HepG2 (cell line): Measurements from ENCODE around the gene SHC1. TPM values are rescaled to one million over a fixed set of nuclear protein-coding genes. Genes with fewer than 3 reads are reported as not detected.
A peak's percentile ranks its signal among the peaks of the same experiment; 100 is the strongest.

Experiments used
- ATAC-seq: fragments of 200-7000 bp; cut with Tn5 transposase; 3 replicates; pipeline ENCODE4 v1.9.1; 2020; ENCODE audit warnings: mild to moderate bottlenecking, moderate library complexity
- BruUV-seq: library from RNA; stranded (reverse); fragments of 400-500 nt; replicated peaks from 2 replicates; lab custom pipeline; 2021; lab: Mats Ljungman, UMichigan
- CTCF ChIA-PET: fragments of 300-600 bp; formaldehyde crosslinking; extraction: SDS; loops from one replicate; lab custom pipeline; 2021; ENCODE audit warnings: low total read pairs, inconsistent platforms, low intra/inter-chr PET ratio; lab: Yijun Ruan, JAX
- POLR2A ChIA-PET: fragments of 350-600 bp; sonication (Branson Sonifier 250); formaldehyde crosslinking; loops from one replicate; lab custom pipeline; 2020; ENCODE audit warnings: antibody characterized with exemption, inconsistent platforms; lab: Yijun Ruan, JAX
- DNase-seq: peaks from one replicate; pipeline ENCODE4 v3.0.0-alpha.2; 2015; ENCODE audit warnings: low spot score
- FAIRE-seq: peaks from 3 replicates; lab custom pipeline; 2011; peaks lifted over from hg19 to GRCh38; lab: Jason Lieb, UNC
- H2AFZ ChIP-seq: one replicate; pipeline ENCODE4 v1.6.1; 2011; ENCODE audit warnings: low read length, inconsistent platforms
- H3K27ac ChIP-seq: fragments of 300-600 bp; 3 replicates; pipeline ENCODE4 v1.8.0; 2011; ENCODE audit warnings: mixed run types, mild to moderate bottlenecking, mixed read lengths, low read length, inconsistent platforms; ENCODE audit not compliant: insufficient read depth; ENCODE audit errors: extremely low read length
- H3K27me3 ChIP-seq, 2 experiments: fragments of 200-600 bp in 1 of 2; 2 replicates in 1 of 2; 3 replicates in 1 of 2; pipeline versions ENCODE4 v1.6.0 to v1.8.0; 2011; ENCODE audit warnings: low read length in 2 of 2, mild to moderate bottlenecking in 2 of 2, moderate library complexity in 2 of 2, inconsistent platforms in 1 of 2; ENCODE audit not compliant: insufficient read depth in 2 of 2, control insufficient read depth in 1 of 2
- H3K36me3 ChIP-seq, 2 experiments: fragments of 200-600 bp in 1 of 2; replicated peaks in 1 of 2; 2 replicates in 1 of 2; 3 replicates in 1 of 2; pipeline versions ENCODE4 v1.5.1 to v1.8.0; 2011; ENCODE audit warnings: low read length in 2 of 2, inconsistent platforms in 1 of 2; ENCODE audit not compliant: insufficient read depth in 2 of 2, control insufficient read depth in 1 of 2
- H3K4me1 ChIP-seq: 2 replicates; pipeline ENCODE4 v1.5.1; 2012; ENCODE audit warnings: low read length, inconsistent platforms; ENCODE audit not compliant: insufficient read depth
- H3K4me2 ChIP-seq: 2 replicates; pipeline ENCODE4 v1.6.0; 2011; ENCODE audit warnings: low read depth, low read length, inconsistent platforms
- H3K4me3 ChIP-seq, 3 experiments: fragments of 200-600 bp in 1 of 3; sonication (generic), shearing (Covaris generic) in 1 of 3; replicated peaks in 1 of 3; 2 replicates each; pipeline ENCODE4 v1.5.1; 2011 to 2016; ENCODE audit warnings: low read length in 3 of 3, inconsistent platforms in 2 of 3, low read depth in 2 of 3, mild to moderate bottlenecking in 2 of 3, control low read depth in 1 of 3, mixed read lengths in 1 of 3; ENCODE audit not compliant: insufficient read depth in 1 of 3
- H3K79me2 ChIP-seq: one replicate; pipeline ENCODE4 v1.6.1; 2011; ENCODE audit warnings: low read length, inconsistent platforms; ENCODE audit not compliant: insufficient read depth
- H3K9ac ChIP-seq: 2 replicates; pipeline ENCODE4 v1.6.0; 2011; ENCODE audit warnings: mild to moderate bottlenecking, low read depth, low read length, inconsistent platforms; ENCODE audit not compliant: insufficient read depth
- H3K9me3 ChIP-seq: 2 replicates; pipeline ENCODE4 v1.5.1; 2012; ENCODE audit warnings: mild to moderate bottlenecking, low read length
- H4K20me1 ChIP-seq: 2 replicates; pipeline ENCODE4 v1.6.0; 2011; ENCODE audit warnings: inconsistent platforms, mild to moderate bottlenecking, low read length, moderate library complexity; ENCODE audit not compliant: insufficient read depth
- ATF7 ChIP-seq, 2 experiments: fragments of 450-650 bp in 1 of 2; sonication (generic) in 1 of 2; formaldehyde crosslinking in 1 of 2; IDR thresholded peaks; 2 replicates each; pipeline versions ENCODE4 v1.4.0 to v1.6.1; 2016 to 2020; ENCODE audit warnings: antibody characterized with exemption in 1 of 2, mild to moderate bottlenecking in 1 of 2, missing genetic modification reagents in 1 of 2
- CBX2 ChIP-seq, 2 experiments: fragments of 200-600 bp in 1 of 2; sonication (generic); formaldehyde crosslinking in 1 of 2; IDR thresholded peaks; 2 replicates each; pipeline versions ENCODE4 v1.7.0 to v1.8.1; 2018 to 2022; ENCODE audit warnings: low read depth in 2 of 2, low read length in 1 of 2, mild to moderate bottlenecking in 1 of 2, missing genetic modification reagents in 1 of 2
- DPF2 ChIP-seq: sonication (generic); formaldehyde crosslinking; IDR thresholded peaks from 2 replicates; pipeline ENCODE4 v1.4.0; 2020; ENCODE audit warnings: mild to moderate bottlenecking, low read depth, missing genetic modification reagents, borderline replicate concordance
- GLI4 ChIP-seq: sonication (generic); formaldehyde crosslinking; IDR thresholded peaks from 2 replicates; pipeline ENCODE4 v1.5.1; 2020; ENCODE audit warnings: missing genetic modification reagents, mild to moderate bottlenecking, moderate library complexity, borderline replicate concordance
- NFYB ChIP-seq: sonication (generic); formaldehyde crosslinking; IDR thresholded peaks from 2 replicates; pipeline ENCODE4 v1.4.0; 2020; ENCODE audit warnings: missing genetic modification reagents
- POLR2G ChIP-seq: fragments of 200-400 bp; formaldehyde crosslinking; IDR thresholded peaks from 2 replicates; pipeline ENCODE4 v1.6.1; 2018; ENCODE audit warnings: mild to moderate bottlenecking, low read depth, low read length, moderate library complexity
- PPARG ChIP-seq: conservative IDR thresholded peaks from 2 replicates; pipeline ENCODE4 v1.6.1; 2016; ENCODE audit warnings: missing biosample characterization, missing genetic modification reagents
- TBX3 ChIP-seq: fragments of 450-650 bp; IDR thresholded peaks from 2 replicates; pipeline ENCODE4 v1.6.1; 2017; ENCODE audit warnings: antibody characterized with exemption, mild to moderate bottlenecking, inconsistent platforms, borderline replicate concordance
- ZFP62 ChIP-seq: sonication (generic); formaldehyde crosslinking; IDR thresholded peaks from 2 replicates; pipeline ENCODE4 v1.4.0; 2020; ENCODE audit warnings: missing genetic modification reagents
- ZNF550 ChIP-seq: sonication (generic); formaldehyde crosslinking; IDR thresholded peaks from 2 replicates; pipeline ENCODE4 v1.4.0; 2020; ENCODE audit warnings: mild to moderate bottlenecking, missing genetic modification reagents, borderline replicate concordance
- ZNF75D ChIP-seq: sonication (generic); formaldehyde crosslinking; IDR thresholded peaks from 2 replicates; pipeline ENCODE4 v1.8.1; 2023; ENCODE audit warnings: missing genetic modification reagents, mild to moderate bottlenecking, borderline replicate concordance
- WGBS: methylation state at CpG from one replicate; pipeline ENCODE4 v1.1.6; 2017; ENCODE audit warnings: low lambda C conversion rate; 5-methylcytosine and 5-hydroxymethylcytosine counted together
- in situ Hi-C: cut with HindIII; loops from 2 replicates; pipeline ENCODE4 v1.10.0; 2017; ENCODE audit warnings: low pct_unique_long_range_greater_than_20kb; ENCODE audit not compliant: extremely low pct_ligation_motif_present
- intact Hi-C: fragments of 100-400 bp; cut with micrococcal nuclease; formaldehyde crosslinking; loops from one replicate; pipeline ENCODE4 v1.10.0; 2022; ENCODE audit not compliant: unreplicated experiment
- polyA plus RNA-seq, 8 experiments: library from polyadenylated mRNA; depleted of rRNA in 3 of 8; stranded (reverse) in 7 of 8; unstranded in 1 of 8; fragments of >200 nt; fragmentation: Illumina TruSeq in 4 of 8; extraction: Trizol in 4 of 8; gene quantifications; 2 replicates each; pipeline versions ENCODE4 v1.2.1 to v1.2.3, GENCODE V29; 2011 to 2016; ENCODE audit warnings: low read depth in 4 of 8, missing spikeins in 1 of 8, mixed read lengths in 1 of 8; ENCODE audit not compliant: insufficient read depth in 1 of 8
- total RNA-seq, 5 experiments: library from RNA; depleted of rRNA; stranded (reverse); fragments of >200 nt; fragmentation: Illumina TruSeq; extraction: Trizol; gene quantifications; 2 replicates each; pipeline ENCODE4 v1.2.3, GENCODE V29; 2016; ENCODE audit warnings: low read depth in 1 of 5
- TF ChIP-seq, protein P1 (sequence below): sonication (generic); formaldehyde crosslinking; conservative IDR thresholded peaks from 2 replicates; pipeline ENCODE4 v1.8.0; 2022; ENCODE audit warnings: low read depth, missing genetic modification reagents
- TF ChIP-seq, protein P2 (sequence below): sonication (generic); formaldehyde crosslinking; IDR thresholded peaks from 2 replicates; pipeline ENCODE4 v1.4.0; 2020; ENCODE audit warnings: missing genetic modification reagents, mild to moderate bottlenecking, borderline replicate concordance

Gene SHC1
- total and polyA plus RNA-seq, 2 of the 13 experiments (the other 11 are each of a cell fraction or from before 2014, with no cell fraction given) = 52.0 to 137 TPM

DNA sequence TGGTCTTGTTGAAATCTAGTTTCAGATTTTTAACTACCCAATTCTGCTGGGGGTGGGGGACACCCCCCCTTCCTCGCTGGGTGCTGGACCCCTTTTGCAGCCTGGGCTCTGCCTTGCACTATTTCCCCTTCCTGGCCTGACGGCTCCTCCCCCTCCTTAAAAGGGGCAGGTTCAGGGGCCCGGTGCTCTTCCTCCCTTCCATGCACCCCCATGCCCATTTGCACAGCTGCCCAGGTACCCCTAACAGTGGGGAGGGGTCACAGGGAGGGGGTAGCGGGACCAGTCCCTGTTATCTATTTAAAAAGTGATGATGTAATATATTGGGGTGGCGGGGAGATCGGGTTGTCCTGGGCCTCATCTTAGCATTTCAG, 47.4 kb upstream of the SHC1 start:
- TF ChIP-seq, protein P1, sequence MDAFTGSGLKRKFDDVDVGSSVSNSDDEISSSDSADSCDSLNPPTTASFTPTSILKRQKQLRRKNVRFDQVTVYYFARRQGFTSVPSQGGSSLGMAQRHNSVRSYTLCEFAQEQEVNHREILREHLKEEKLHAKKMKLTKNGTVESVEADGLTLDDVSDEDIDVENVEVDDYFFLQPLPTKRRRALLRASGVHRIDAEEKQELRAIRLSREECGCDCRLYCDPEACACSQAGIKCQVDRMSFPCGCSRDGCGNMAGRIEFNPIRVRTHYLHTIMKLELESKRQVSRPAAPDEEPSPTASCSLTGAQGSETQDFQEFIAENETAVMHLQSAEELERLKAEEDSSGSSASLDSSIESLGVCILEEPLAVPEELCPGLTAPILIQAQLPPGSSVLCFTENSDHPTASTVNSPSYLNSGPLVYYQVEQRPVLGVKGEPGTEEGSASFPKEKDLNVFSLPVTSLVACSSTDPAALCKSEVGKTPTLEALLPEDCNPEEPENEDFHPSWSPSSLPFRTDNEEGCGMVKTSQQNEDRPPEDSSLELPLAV (CRISPR knock-in tag) = no peak
- TF ChIP-seq TBX3 = no peak
- TF ChIP-seq CBX2 (IDR thresholded peaks at IDR 0.05; ENCODE audit: low read depth, low read length) = no peak
- TF ChIP-seq CBX2 (CRISPR knock-in tag; IDR thresholded peaks at IDR 0.05; ENCODE audit: low read depth) = no peak
- no peak for TF ChIP-seq POLR2G
- TF ChIP-seq NFYB (CRISPR knock-in tag) = no peak
- TF ChIP-seq ZFP62 (CRISPR knock-in tag) = no peak
- no peak for TF ChIP-seq GLI4 (CRISPR knock-in tag)
- TF ChIP-seq PPARG (CRISPR knock-in tag) = no peak
- TF ChIP-seq DPF2 = no peak
- 0 out of 2 replicates have a peak, but pooled peaks have one; percentile 24 for TF ChIP-seq ATF7 (IDR thresholded peaks at IDR 0.05)
- TF ChIP-seq ATF7 (CRISPR knock-in tag; IDR thresholded peaks at IDR 0.05) = no peak
- no peak for TF ChIP-seq ZNF75D
- 0 out of 2 replicates have a peak, but pooled peaks have one; percentile 0 for TF ChIP-seq ZNF550 (CRISPR knock-in tag)
- TF ChIP-seq, protein P2, sequence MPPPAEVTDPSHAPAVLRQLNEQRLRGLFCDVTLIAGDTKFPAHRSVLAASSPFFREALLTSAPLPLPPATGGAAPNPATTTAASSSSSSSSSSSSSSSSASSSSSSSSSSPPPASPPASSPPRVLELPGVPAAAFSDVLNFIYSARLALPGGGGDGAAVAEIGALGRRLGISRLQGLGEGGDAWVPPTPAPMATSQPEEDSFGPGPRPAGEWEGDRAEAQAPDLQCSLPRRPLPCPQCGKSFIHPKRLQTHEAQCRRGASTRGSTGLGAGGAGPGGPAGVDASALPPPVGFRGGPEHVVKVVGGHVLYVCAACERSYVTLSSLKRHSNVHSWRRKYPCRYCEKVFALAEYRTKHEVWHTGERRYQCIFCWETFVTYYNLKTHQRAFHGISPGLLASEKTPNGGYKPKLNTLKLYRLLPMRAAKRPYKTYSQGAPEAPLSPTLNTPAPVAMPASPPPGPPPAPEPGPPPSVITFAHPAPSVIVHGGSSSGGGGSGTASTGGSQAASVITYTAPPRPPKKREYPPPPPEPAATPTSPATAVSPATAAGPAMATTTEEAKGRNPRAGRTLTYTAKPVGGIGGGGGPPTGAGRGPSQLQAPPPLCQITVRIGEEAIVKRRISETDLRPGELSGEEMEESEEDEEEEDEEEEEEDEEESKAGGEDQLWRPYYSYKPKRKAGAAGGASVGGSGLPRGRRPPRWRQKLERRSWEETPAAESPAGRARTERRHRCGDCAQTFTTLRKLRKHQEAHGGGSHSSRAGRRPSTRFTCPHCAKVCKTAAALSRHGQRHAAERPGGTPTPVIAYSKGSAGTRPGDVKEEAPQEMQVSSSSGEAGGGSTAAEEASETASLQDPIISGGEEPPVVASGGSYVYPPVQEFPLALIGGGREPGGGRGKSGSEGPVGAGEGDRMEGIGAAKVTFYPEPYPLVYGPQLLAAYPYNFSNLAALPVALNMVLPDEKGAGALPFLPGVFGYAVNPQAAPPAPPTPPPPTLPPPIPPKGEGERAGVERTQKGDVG (CRISPR knock-in tag) = 0 out of 2 replicates have a peak, but pooled peaks have one; percentile 4
- H3K9ac ChIP-seq = peak overlapping the region; percentile 32; the same call in 1 of the 2 replicates
- peak overlapping the region; percentile 79 for H3K4me2 ChIP-seq
- H3K27ac ChIP-seq = peak overlapping the region; percentile 74
- BruUV-seq = no TSS peak
- in situ Hi-C loops = no loop called here
- DNase-seq = no peak
- FAIRE-seq = no peak
- intact Hi-C loops = loop anchor here (1.0 kb wide), 3 partner anchors 17 to 112 kb away; partner anchors contain the start of gene SHC1
- peaks cover 43% of the 10 kb centered on the region for H3K4me1 ChIP-seq
- 83% methylated on average over 6 of the region's 6 CpGs for WGBS
- H3K27me3 ChIP-seq = no peaks in the 10 kb centered on the region
- H3K9me3 ChIP-seq = no peaks in the 10 kb centered on the region
- H2AFZ ChIP-seq = no peak overlapping the region
- H3K79me2 ChIP-seq = no peaks in the 10 kb centered on the region
- POLR2A ChIA-PET = interaction anchor here (1.1 to 8.2 kb wide), 11 partner anchors 12 to 62 kb away, joined by 3 to 90 read pairs (median 9); partner anchors contain the start of genes ADAM15, FLAD1, PBXIP1 and PYGO2
- peak overlapping the region in 2 of 3 experiments; percentile 48 to 61; a peak in 4 of 6 replicates for H3K4me3 ChIP-seq
- H3K36me3 ChIP-seq = peaks cover 6 to 21% of the 10 kb centered on the region in 2 experiments; a peak in 4 of 5 replicates
- CTCF ChIA-PET = interaction anchor here (1.0 to 2.8 kb wide), 13 partner anchors 14 to 111 kb away, joined by 3 to 54 read pairs (median 9); partner anchors contain the start of genes CKS1B, LENEP, PBXIP1 and PYGO2
- no peak for ATAC-seq
- peaks cover 5% of the 10 kb centered on the region; the same call in 1 of the 2 replicates for H4K20me1 ChIP-seq
